Stimulated activated naive CD8-positive, alpha-beta T cell treated with anti-CD3 and anti-CD28 coated beads, Interleukin-15, Interleukin-2, amounts not matched to agents 100 ng/mL and 50 ng/mL, for 24 hours (primary cell): ENCODE data around the gene PROK1.

ENCODE experiments used
- H3K27ac Mint-ChIP-seq: one replicate; pipeline ENCODE4 v1.8.0; 2021; ENCODE audit warnings: mild to moderate bottlenecking, mixed read lengths
- H3K27me3 Mint-ChIP-seq: one replicate; pipeline ENCODE4 v1.8.0; 2021; ENCODE audit warnings: mixed read lengths
- H3K36me3 Mint-ChIP-seq: one replicate; pipeline ENCODE4 v1.8.0; 2021; ENCODE audit warnings: low read depth, mixed read lengths
- H3K4me1 Mint-ChIP-seq: one replicate; pipeline ENCODE4 v1.8.0; 2021; ENCODE audit warnings: low read depth, mixed read lengths
- H3K4me3 Mint-ChIP-seq: one replicate; pipeline ENCODE4 v1.8.0; 2021; ENCODE audit warnings: mild to moderate bottlenecking, mixed read lengths
- H3K9me3 Mint-ChIP-seq: one replicate; pipeline ENCODE4 v1.8.0; 2021; ENCODE audit warnings: mixed read lengths

The PROK1 gene

GRCh38 chr1:110465814-110466380, 14.9 kb downstream of the PROK1 start:
- no peaks in the 10 kb centered on the region for H3K4me1 Mint-ChIP-seq
- no peak overlapping the region for H3K4me3 Mint-ChIP-seq
- H3K27ac Mint-ChIP-seq, result no peak overlapping the region
- peaks cover 7% of the 10 kb centered on the region for H3K27me3 Mint-ChIP-seq
- H3K9me3 Mint-ChIP-seq, result no peaks in the 10 kb centered on the region
- H3K36me3 Mint-ChIP-seq, result no peaks in the 10 kb centered on the region

- H3K36me3 Mint-ChIP-seq, result no peaks in the 10 kb centered on the region
- no peak overlapping the region for H3K4me3 Mint-ChIP-seq
Observed at GRCh38 chr1:110466646-110467280, 15.8 kb downstream of the PROK1 start.

GRCh38 chr1:110471131-110471530, 20.2 kb downstream of the PROK1 start:
- Mint-ChIP-seq H3K4me3 (no peak overlapping the region), H3K36me3 (no peaks in the 10 kb centered on the region), H3K27ac (no peak overlapping the region), H3K4me1 (no peaks in the 10 kb centered on the region), H3K9me3 (no peaks in the 10 kb centered on the region), H3K27me3 (peaks cover 13% of the 10 kb centered on the region)

More at GRCh38 chr1:110466646-110467280, 15.8 kb downstream of the PROK1 start:
- H3K27me3 Mint-ChIP-seq, result peaks cover 7% of the 10 kb centered on the region
- H3K27ac Mint-ChIP-seq, result no peak overlapping the region
- H3K9me3 Mint-ChIP-seq, result no peaks in the 10 kb centered on the region
- no peaks in the 10 kb centered on the region for H3K4me1 Mint-ChIP-seq

- Mint-ChIP-seq H3K27me3 (peaks cover 17% of the 10 kb centered on the region), H3K9me3 (no peaks in the 10 kb centered on the region), H3K36me3 (no peaks in the 10 kb centered on the region), H3K4me3 (no peak overlapping the region), H3K4me1 (no peaks in the 10 kb centered on the region), H3K27ac (no peak overlapping the region)
Observed at GRCh38 chr1:110472546-110472945, 21.6 kb downstream of the PROK1 start.

- Mint-ChIP-seq H3K27me3 (peaks cover 15% of the 10 kb centered on the region), H3K27ac (no peak overlapping the region), H3K4me1 (no peaks in the 10 kb centered on the region), H3K4me3 (no peak overlapping the region), H3K9me3 (no peaks in the 10 kb centered on the region), H3K36me3 (no peaks in the 10 kb centered on the region)
Observed at GRCh38 chr1:110474444-110474843, 23.5 kb downstream of the PROK1 start.

- H3K4me1 Mint-ChIP-seq, result no peaks in the 10 kb centered on the region
- no peak overlapping the region for H3K27ac Mint-ChIP-seq
- H3K9me3 Mint-ChIP-seq, result no peaks in the 10 kb centered on the region
- peaks cover 15% of the 10 kb centered on the region for H3K27me3 Mint-ChIP-seq
- no peaks in the 10 kb centered on the region for H3K36me3 Mint-ChIP-seq
- no peak overlapping the region for H3K4me3 Mint-ChIP-seq
Observed at GRCh38 chr1:110475362-110476027, 24.5 kb downstream of the PROK1 start.

GRCh38 chr1:110476028-110476765, 25.2 kb downstream of the PROK1 start:
- Mint-ChIP-seq H3K4me3 (no peak overlapping the region), H3K36me3 (no peaks in the 10 kb centered on the region), H3K9me3 (no peaks in the 10 kb centered on the region), H3K27ac (no peak overlapping the region), H3K4me1 (no peaks in the 10 kb centered on the region), H3K27me3 (peaks cover 12% of the 10 kb centered on the region)

GRCh38 chr1:110477041-110477440, 26.1 kb downstream of the PROK1 start:
- H3K9me3 Mint-ChIP-seq, result no peaks in the 10 kb centered on the region
- H3K36me3 Mint-ChIP-seq, result no peaks in the 10 kb centered on the region
- no peaks in the 10 kb centered on the region for H3K4me1 Mint-ChIP-seq
- peaks cover 12% of the 10 kb centered on the region for H3K27me3 Mint-ChIP-seq
- H3K4me3 Mint-ChIP-seq, result no peak overlapping the region
- no peak overlapping the region for H3K27ac Mint-ChIP-seq

GRCh38 chr1:110477445-110477957, 26.6 kb downstream of the PROK1 start:
- Mint-ChIP-seq H3K4me1 (no peaks in the 10 kb centered on the region), H3K27ac (no peak overlapping the region), H3K9me3 (no peaks in the 10 kb centered on the region), H3K4me3 (no peak overlapping the region), H3K36me3 (no peaks in the 10 kb centered on the region), H3K27me3 (peaks cover 12% of the 10 kb centered on the region)

GRCh38 chr1:110477967-110478640, 27.2 kb downstream of the PROK1 start:
- Mint-ChIP-seq H3K4me3 (no peak overlapping the region), H3K9me3 (no peaks in the 10 kb centered on the region), H3K27me3 (peaks cover 12% of the 10 kb centered on the region), H3K4me1 (no peaks in the 10 kb centered on the region), H3K27ac (no peak overlapping the region), H3K36me3 (no peaks in the 10 kb centered on the region)

GRCh38 chr1:110478886-110479285, 27.9 kb downstream of the PROK1 start:
- H3K4me1 Mint-ChIP-seq, result no peaks in the 10 kb centered on the region
- no peaks in the 10 kb centered on the region for H3K9me3 Mint-ChIP-seq
- H3K36me3 Mint-ChIP-seq, result no peaks in the 10 kb centered on the region
- H3K27me3 Mint-ChIP-seq, result peaks cover 10% of the 10 kb centered on the region
- H3K27ac Mint-ChIP-seq, result no peak overlapping the region
- no peak overlapping the region for H3K4me3 Mint-ChIP-seq

GRCh38 chr1:110480356-110481096, 29.6 kb downstream of the PROK1 start:
- Mint-ChIP-seq H3K27ac (no peak overlapping the region), H3K36me3 (no peaks in the 10 kb centered on the region), H3K4me1 (no peaks in the 10 kb centered on the region), H3K9me3 (no peaks in the 10 kb centered on the region), H3K4me3 (no peak overlapping the region), H3K27me3 (peaks cover 14% of the 10 kb centered on the region)

GRCh38 chr1:110481968-110482623, 31.1 kb downstream of the PROK1 start:
- no peak overlapping the region for H3K27ac Mint-ChIP-seq
- no peak overlapping the region for H3K4me3 Mint-ChIP-seq
- no peaks in the 10 kb centered on the region for H3K36me3 Mint-ChIP-seq
- no peaks in the 10 kb centered on the region for H3K9me3 Mint-ChIP-seq
- H3K27me3 Mint-ChIP-seq, result peaks cover 7% of the 10 kb centered on the region
- H3K4me1 Mint-ChIP-seq, result no peaks in the 10 kb centered on the region
